Stomach (tissue), 9 donors: ENCODE data around the gene MPG. TPM values are rescaled to one million over a fixed set of nuclear protein-coding genes. Genes with fewer than 3 reads are reported as not detected.

Experiments used
- DNase-seq, 2 donors: peaks; one replicate each; pipeline versions ENCODE4 v3.0.0 to v3.0.0-alpha.2; 2013 to 2019
- H3K27ac ChIP-seq, 5 donors: fragments of 200-600 bp in 4 of 5; sonication (generic) in 4 of 5; one replicate each; pipeline ENCODE4 v1.5.1; 2013 to 2019; ENCODE audit warnings: mild to moderate bottlenecking in 1 of 5, moderate library complexity in 1 of 5
- H3K27me3 ChIP-seq, 3 donors: fragments of 200-600 bp; sonication (generic); one replicate each; pipeline ENCODE4 v1.5.1; 2017 to 2019; ENCODE audit warnings: mixed run types in 1 of 3
- H3K36me3 ChIP-seq, 4 donors: fragments of 200-600 bp; sonication (generic); 1 replicate in 3 of 4; 2 replicates in 1 of 4; pipeline ENCODE4 v1.5.1; 2016 to 2019
- H3K4me1 ChIP-seq, 4 donors: fragments of 200-600 bp; sonication (generic); one replicate each; pipeline ENCODE4 v1.5.1; 2016 to 2019
- H3K4me3 ChIP-seq, 4 donors: fragments of 200-600 bp; sonication (generic) in 3 of 4; one replicate each; pipeline ENCODE4 v1.5.1; 2016 to 2019; ENCODE audit warnings: mild to moderate bottlenecking in 1 of 4
- H3K9me3 ChIP-seq, 4 donors: fragments of 200-600 bp; sonication (generic); one replicate each; pipeline ENCODE4 v1.5.1; 2016 to 2019
- CTCF ChIP-seq, 7 experiments: fragments of 450-650 bp in 4 of 7; fragments of 200-600 bp in 3 of 7; sonication (generic) in 3 of 7; IDR thresholded peaks; one replicate each; pipeline ENCODE4 v1.5.1; 2016 to 2019; ENCODE audit warnings: antibody characterized with exemption in 7 of 7, control low read depth in 2 of 7, mild to moderate bottlenecking in 1 of 7
- EP300 ChIP-seq: sonication (generic); formaldehyde crosslinking; IDR thresholded peaks from one replicate; pipeline ENCODE4 v1.6.1; 2017; ENCODE audit warnings: antibody characterized with exemption
- POLR2A ChIP-seq, 4 donors: fragments of 450-650 bp; IDR thresholded peaks; one replicate each; pipeline ENCODE4 v1.6.1; 2016; ENCODE audit warnings: antibody characterized with exemption in 4 of 4, control low read depth in 2 of 4, mild to moderate bottlenecking in 1 of 4, moderate library complexity in 1 of 4
- POLR2AphosphoS5 ChIP-seq, 3 donors: sonication (generic); formaldehyde crosslinking; IDR thresholded peaks; one replicate each; pipeline ENCODE4 v1.6.1; 2016; ENCODE audit warnings: antibody characterized with exemption in 3 of 3
- WGBS, 5 donors: extraction: QIAGEN DNeasy Blood & Tissue Kit in 3 of 5; methylation state at CpG; one replicate each; pipeline versions ENCODE4 v1.1.5 to v1.1.7; 2013 to 2018; 5-methylcytosine and 5-hydroxymethylcytosine counted together
- intact Hi-C: fragments of 100-400 bp; cut with DNase I; formaldehyde crosslinking; loops from one replicate; pipeline ENCODE4 v1.15.1; 2023; ENCODE audit warnings: low total_unique reads
- polyA plus RNA-seq, 3 donors: library from polyadenylated mRNA; stranded (reverse); fragments of 200-250 nt; gene quantifications; one replicate each; pipeline ENCODE4 v1.2.3, GENCODE V29; 2013
- total RNA-seq, 5 donors: library from RNA; depleted of rRNA; stranded (reverse); fragments of >200 nt; gene quantifications; one replicate each; pipeline versions ENCODE4 v1.1.0 to v1.2.3, GENCODE V29; 2014 to 2016
- donor health status: healthy with polysubstance abuse.
- donor health status: Bipolar disorder and iron deficiency.
- donor health status: healthy.

The MPG gene
- total and polyA plus RNA-seq, 8 donors, result 33.3 to 112 (median 89.3) TPM

GRCh38 chr16:34648-34987 lies 43.4 kb upstream of the MPG start:
- Histone ChIP-seq H3K9me3 (no peaks in the 10 kb centered on the region), H3K27me3 (no peaks in the 10 kb centered on the region), H3K36me3 (no peaks in the 10 kb centered on the region), H3K27ac (no peak overlapping the region), H3K4me3 (no peak overlapping the region), H3K4me1 (peaks cover 0 to 23% (median 14%) of the 10 kb centered on the region in 4 donors)
- no peak for DNase-seq
- intact Hi-C loops, result no loop called here
- TF ChIP-seq EP300 (no peak), CTCF (IDR thresholded peaks at IDR 0.05) (no peak), POLR2A (IDR thresholded peaks at IDR 0.05) (no peak), POLR2AphosphoS5 (IDR thresholded peaks at IDR 0.05) (no peak)
- 45 to 61% (median 54%) methylated on average over 6 of the region's 6 CpGs for whole genome bisulfite sequencing, 5 donors

GRCh38 chr16:35011-35677 lies 42.9 kb upstream of the MPG start:
- 72 to 88% (median 83%) methylated on average over 9 to 17 of the region's 17 CpGs for WGBS, 5 donors
- peak overlapping the region in 2 of 5 donors; percentile 26 to 27 for H3K27ac ChIP-seq
- H3K9me3 ChIP-seq, result no peaks in the 10 kb centered on the region
- H3K4me1 ChIP-seq, result peaks cover 0 to 23% (median 14%) of the 10 kb centered on the region in 4 donors
- DNase-seq, result no peak
- intact Hi-C loops, result no loop called here
- no peak for TF ChIP-seq POLR2AphosphoS5 (IDR thresholded peaks at IDR 0.05)
- TF ChIP-seq EP300, result no peak
- no peak for TF ChIP-seq POLR2A (IDR thresholded peaks at IDR 0.05)
- TF ChIP-seq CTCF (IDR thresholded peaks at IDR 0.05), result no peak
- H3K4me3 ChIP-seq, result no peak overlapping the region
- no peaks in the 10 kb centered on the region for H3K36me3 ChIP-seq
- no peaks in the 10 kb centered on the region for H3K27me3 ChIP-seq

GRCh38 chr16:35678-36305 lies 42.2 kb upstream of the MPG start:
- WGBS, 5 donors, result 81 to 94% (median 90%) methylated on average over 10 to 11 of the region's 11 CpGs
- H3K4me3 ChIP-seq, result no peak overlapping the region
- no peak for DNase-seq
- intact Hi-C loops, result no loop called here
- peak overlapping the region in 1 of 5 donors; percentile 27 for H3K27ac ChIP-seq
- H3K4me1 ChIP-seq, result peaks cover 0 to 23% (median 14%) of the 10 kb centered on the region in 4 donors
- TF ChIP-seq POLR2A (IDR thresholded peaks at IDR 0.05), result no peak
- TF ChIP-seq POLR2AphosphoS5 (IDR thresholded peaks at IDR 0.05), result no peak
- TF ChIP-seq CTCF (IDR thresholded peaks at IDR 0.05), result no peak
- TF ChIP-seq EP300, result no peak
- H3K36me3 ChIP-seq, result no peaks in the 10 kb centered on the region
- no peaks in the 10 kb centered on the region for H3K9me3 ChIP-seq
- H3K27me3 ChIP-seq, result no peaks in the 10 kb centered on the region

- intact Hi-C loops, result no loop called here
- H3K36me3 ChIP-seq, result no peaks in the 10 kb centered on the region
- H3K9me3 ChIP-seq, result no peaks in the 10 kb centered on the region
- no peak for DNase-seq
- TF ChIP-seq EP300 (no peak), POLR2A (IDR thresholded peaks at IDR 0.05) (no peak), POLR2AphosphoS5 (IDR thresholded peaks at IDR 0.05) (no peak), CTCF (IDR thresholded peaks at IDR 0.05) (no peak)
- H3K27ac ChIP-seq, result no peak overlapping the region
- no peaks in the 10 kb centered on the region for H3K27me3 ChIP-seq
- peaks cover 0 to 23% (median 14%) of the 10 kb centered on the region in 4 donors for H3K4me1 ChIP-seq
- WGBS, 5 donors, result 81 to 89% (median 87%) methylated on average over 7 to 15 of the region's 15 CpGs
- H3K4me3 ChIP-seq, result no peak overlapping the region
Observed at GRCh38 chr16:36336-36984, 41.6 kb upstream of the MPG start.
